Measurements from ENCODE around the gene IL21R. TPM values are rescaled to one million over a fixed set of nuclear protein-coding genes. Genes with fewer than 3 reads are reported as not detected.

Gene IL21R
- total and polyA plus RNA-seq, 2 donors (not counting 3 experiments of a cell fraction or from before 2014, with no cell fraction given) = 0.03 TPM; not detected in 1

GRCh38 chr16:27405546-27406451 lies 3.8 kb downstream of the IL21R start:
- intact Hi-C loops (cut with micrococcal nuclease) = no loop called here
- H3K79me2 ChIP-seq (ENCODE audit: control insufficient read depth, insufficient read depth, low read length) = no peaks in the 10 kb centered on the region
- ChIA-PET CTCF (interaction anchor here (0.7 to 1.6 kb wide), 2 partner anchors 14 to 29 kb away, joined by 3 read pairs; no protein-coding TSS in a partner anchor), POLR2A (no interaction called here)
- BruUV-seq (replicated peaks) = no TSS peak
- H3K4me1 ChIP-seq (ENCODE audit: control insufficient read depth, extremely low read depth, insufficient read depth, low read length) = peaks cover 4% of the 10 kb centered on the region
- H4K20me1 ChIP-seq (replicated peaks; ENCODE audit: control insufficient read depth, extremely low read depth, insufficient read depth, low read length) = no peaks in the 10 kb centered on the region
- no peak overlapping the region for H3K9ac ChIP-seq (replicated peaks; ENCODE audit: extremely low read depth, insufficient read depth, low read length)
- H3K4me2 ChIP-seq (ENCODE audit: insufficient read depth, low read length) = no peak overlapping the region
- TF ChIP-seq MYC (IDR thresholded peaks at IDR 0.05; ENCODE audit: low read depth, low read length) = no peak
- TF ChIP-seq EZH2 (IDR thresholded peaks at IDR 0.05; ENCODE audit: borderline replicate concordance, low read depth, low read length, severe bottlenecking) = no peak
- TF ChIP-seq JUN (IDR thresholded peaks at IDR 0.05; ENCODE audit: borderline replicate concordance, insufficient read depth, insufficient read length, low read depth) = no peak
- no peak for TF ChIP-seq POLR2A (IDR thresholded peaks at IDR 0.05; ENCODE audit: low read depth, low read length)
- TF ChIP-seq POLR2AphosphoS5 (IDR thresholded peaks at IDR 0.05; ENCODE audit: insufficient read depth, low read depth, low read length) = no peak
- no peak for TF ChIP-seq MAX (IDR thresholded peaks at IDR 0.05; ENCODE audit: insufficient read depth, insufficient read length)
- no peak for TF ChIP-seq GATA2 (IDR thresholded peaks at IDR 0.05; ENCODE audit: insufficient read depth, insufficient read length, low read depth, low read length)
- no peak for TF ChIP-seq CTCF (IDR thresholded peaks at IDR 0.05; ENCODE audit: extremely low read depth in 1 of 2, insufficient read depth in 1 of 2, low read depth in 1 of 2, low read length in 2 of 2)
- TF ChIP-seq FOS (IDR thresholded peaks at IDR 0.05; ENCODE audit: borderline replicate concordance, insufficient read depth, low read length) = no peak
- no peaks in the 10 kb centered on the region for H3K27me3 ChIP-seq (ENCODE audit: control insufficient read depth in 2 of 2, insufficient read depth in 2 of 2, low read length in 2 of 2)
- no peak overlapping the region for H3K4me3 ChIP-seq (replicated peaks in 1 of 3; ENCODE audit: insufficient read depth in 1 of 3, low read depth in 1 of 3, low read length in 3 of 3)
- no peak overlapping the region for H3K27ac ChIP-seq (ENCODE audit: insufficient read depth, low read depth, low read length)
- no peaks in the 10 kb centered on the region for H3K36me3 ChIP-seq (ENCODE audit: control insufficient read depth in 2 of 2, extremely low read depth in 1 of 2, insufficient read depth in 2 of 2, low read length in 2 of 2)
- DNase-seq (ENCODE audit: low read depth, low spot score) = no peak
- no peaks in the 10 kb centered on the region for H3K9me3 ChIP-seq (replicated peaks; ENCODE audit: control insufficient read depth, insufficient read depth, low read length)
- dilution Hi-C loops (cut with MboI; ENCODE audit: extremely low pct_ligation_motif_present, low sequenced_read_pairs) = no loop called here
- no peaks in the 10 kb centered on the region for H3K9me1 ChIP-seq (replicated peaks; ENCODE audit: control insufficient read depth, extremely low read depth, insufficient read depth, low read length)
- no peak for FAIRE-seq
- no peak overlapping the region for H2AFZ ChIP-seq (ENCODE audit: low read depth, low read length)
